Fibroblast of skin of abdomen (primary cell): ENCODE data around the gene SPAG7.
"Not testable (repeated sequence)": the region's sequence is repeated elsewhere in the genome, so short reads cannot be mapped to it uniquely, and the experiment has no call there.

Experiments used
- DNase-seq: peaks from one replicate; pipeline ENCODE4 v3.0.0-alpha.2; 2013

SPAG7 gene

DNA sequence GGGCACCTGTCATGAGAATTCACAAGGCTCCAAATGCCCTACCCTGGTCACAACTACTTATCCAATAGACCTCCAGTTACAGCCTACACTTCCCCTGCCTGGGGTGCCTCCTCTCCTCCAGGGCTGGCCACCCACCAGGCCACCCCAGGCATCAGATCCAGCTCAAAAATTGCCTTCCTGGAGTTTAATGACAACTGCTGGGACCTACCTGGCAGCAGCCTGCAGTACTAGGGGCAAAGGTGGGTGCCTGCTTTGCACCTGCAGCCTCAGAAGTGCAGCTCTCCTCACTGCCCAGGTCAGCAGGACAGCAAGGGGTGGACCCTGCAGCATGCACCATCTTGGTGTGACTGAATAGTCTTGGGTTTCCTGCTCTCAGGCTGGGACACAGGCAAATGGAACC is 32.0 kb downstream of the SPAG7 start:
- no peak for DNase-seq

DNA sequence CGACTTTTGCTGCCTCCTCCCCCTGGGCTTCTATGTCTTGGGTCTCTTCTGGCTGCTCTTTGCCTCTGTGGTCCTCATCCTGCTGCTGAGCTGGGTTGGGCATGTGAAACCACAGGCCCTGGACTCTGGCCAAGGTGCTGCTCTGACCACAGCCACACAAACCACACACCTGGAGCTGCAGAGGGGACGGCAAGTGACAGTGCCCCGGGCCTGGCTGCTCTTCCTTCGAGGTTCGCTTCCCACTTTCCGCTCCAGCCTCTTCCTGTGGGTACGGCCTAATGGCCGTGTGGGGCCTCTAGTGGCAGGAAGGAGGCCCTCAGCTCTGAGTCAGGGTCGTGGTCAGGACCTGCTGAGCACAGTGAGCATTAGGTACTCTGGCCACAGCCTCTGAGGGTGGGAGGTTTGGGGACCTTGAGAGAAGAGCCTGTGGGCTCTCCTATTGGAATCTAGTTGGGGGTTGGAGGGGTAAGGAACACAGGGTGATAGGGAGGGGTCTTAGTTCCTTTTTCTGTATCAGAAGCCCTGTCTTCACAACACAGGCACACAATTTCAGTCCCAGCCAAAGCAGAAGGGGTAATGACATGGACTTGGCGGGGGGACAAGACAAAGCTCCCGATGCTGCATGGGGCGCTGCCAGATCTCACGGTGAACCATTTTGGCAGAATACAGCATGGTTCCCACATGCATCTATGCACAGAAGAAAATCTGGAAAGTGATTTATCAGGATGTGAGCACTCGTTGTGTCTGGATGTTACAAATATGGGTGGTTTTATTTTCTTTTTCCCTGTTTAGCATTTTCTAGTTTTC is 33.2 kb downstream of the SPAG7 start:
- peak; percentile 40 for DNase-seq

DNA sequence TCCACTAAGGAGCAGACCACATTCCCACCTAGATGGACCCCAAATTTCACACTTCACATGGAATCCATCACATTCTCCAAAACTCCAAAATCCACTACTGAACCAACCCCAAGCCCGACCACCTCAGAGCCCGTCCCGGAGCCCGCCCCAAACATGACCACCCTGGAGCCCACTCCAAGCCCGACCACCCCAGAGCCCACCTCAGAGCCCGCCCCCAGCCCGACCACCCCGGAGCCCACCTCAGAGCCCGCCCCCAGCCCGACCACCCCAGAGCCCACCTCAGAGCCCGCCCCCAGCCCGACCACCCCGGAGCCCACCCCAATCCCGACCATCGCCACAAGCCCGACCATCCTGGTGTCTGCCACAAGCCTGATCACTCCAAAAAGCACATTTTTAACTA is 34.0 kb downstream of the SPAG7 start:
- no peak for DNase-seq

DNA sequence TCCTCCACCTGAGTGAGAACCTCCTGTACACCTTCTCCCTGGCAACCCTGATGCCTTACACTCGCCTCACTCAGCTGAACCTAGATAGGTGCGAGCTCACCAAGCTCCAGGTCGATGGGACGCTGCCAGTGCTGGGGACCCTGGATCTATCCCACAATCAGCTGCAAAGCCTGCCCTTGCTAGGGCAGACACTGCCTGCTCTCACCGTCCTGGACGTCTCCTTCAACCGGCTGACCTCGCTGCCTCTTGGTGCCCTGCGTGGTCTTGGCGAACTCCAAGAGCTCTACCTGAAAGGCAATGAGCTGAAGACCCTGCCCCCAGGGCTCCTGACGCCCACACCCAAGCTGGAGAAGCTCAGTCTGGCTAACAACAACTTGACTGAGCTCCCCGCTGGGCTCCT is 34.9 kb downstream of the SPAG7 start:
- DNase-seq: no peak

DNA sequence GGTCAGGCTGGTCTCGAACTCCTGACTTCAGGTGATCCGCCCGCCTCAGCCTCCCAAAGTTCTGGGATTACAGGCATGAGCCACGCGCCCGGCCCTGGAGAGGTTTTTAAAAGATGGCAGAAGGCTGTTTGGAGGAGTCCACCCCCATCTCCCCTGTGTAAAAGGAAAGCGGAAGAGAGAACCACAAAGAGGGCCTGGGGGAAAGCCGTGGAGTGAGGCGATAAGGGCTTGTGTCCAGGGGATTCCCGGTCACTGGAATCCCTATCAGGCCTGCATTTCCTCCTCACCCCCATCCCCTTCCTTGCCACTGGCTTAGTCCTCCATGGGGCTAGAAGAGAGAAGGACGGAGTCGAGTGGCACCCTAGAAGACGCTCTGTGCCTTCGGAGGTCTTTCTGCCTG is 35.7 kb downstream of the SPAG7 start, which contains the start of gene GP1BA:
Gene GP1BA (plus strand): TSS at position 315 of the 400 bp plus-strand sequence. CDS start 328 bp downstream, outside the sequence.
- DNase-seq: no peak

DNA sequence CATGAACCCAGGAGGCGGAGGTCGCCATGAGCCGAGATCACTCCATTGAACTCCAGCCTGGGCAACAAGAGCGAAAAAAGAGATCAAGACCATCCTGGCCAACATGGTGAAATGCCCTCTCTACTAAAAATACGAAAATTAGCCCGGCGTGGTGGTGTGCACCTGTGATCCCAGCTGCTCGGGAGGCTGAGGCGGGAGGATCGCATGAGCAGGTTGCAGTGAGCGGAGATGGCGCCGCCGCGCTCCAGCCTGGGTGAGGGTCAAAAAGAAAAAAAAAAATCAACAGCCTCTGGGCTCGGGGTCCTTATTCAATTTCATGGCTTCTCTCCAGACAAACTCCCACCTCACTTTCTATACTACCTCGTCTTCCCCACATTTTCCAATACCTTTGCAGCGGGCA is 38.7 kb downstream of the SPAG7 start:
- no peak for DNase-seq

DNA sequence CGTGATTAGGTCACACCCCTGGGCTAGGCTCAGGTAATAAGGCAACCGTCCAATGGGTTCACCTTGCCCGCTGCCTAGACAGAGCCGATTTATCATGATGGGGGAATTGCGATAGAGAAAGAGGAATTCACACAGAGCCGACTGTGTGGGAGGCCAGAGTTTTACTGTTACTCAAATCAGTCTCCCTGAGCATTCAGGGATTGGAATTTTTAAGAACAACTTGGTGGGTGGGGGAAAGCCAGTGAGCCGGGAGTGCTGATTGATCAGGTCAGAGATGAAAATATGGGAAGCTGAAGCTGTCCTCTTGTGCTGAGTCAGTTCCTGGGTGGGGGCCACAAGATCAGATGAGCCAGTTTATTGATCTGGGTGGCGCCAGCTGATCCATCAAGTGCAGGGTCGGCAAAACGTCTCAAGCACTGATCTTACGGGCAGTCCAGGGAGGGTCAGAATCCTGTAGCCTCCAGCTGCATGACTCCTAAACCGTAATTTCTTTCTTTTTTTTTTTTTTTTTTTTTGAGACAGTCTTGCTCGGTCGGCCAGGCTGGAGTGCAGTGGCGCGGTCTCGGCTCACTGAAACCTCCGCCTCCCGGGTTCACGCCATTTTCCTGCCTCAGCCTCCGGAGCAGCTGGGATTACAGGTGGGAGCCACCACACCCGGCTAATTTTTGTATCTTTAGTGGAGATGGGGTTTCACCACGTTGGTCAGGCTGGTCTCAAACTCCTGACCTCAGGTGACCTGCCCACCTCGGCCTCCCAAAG is 40.9 kb downstream of the SPAG7 start:
- DNase-seq: not testable (repeated sequence)

DNA sequence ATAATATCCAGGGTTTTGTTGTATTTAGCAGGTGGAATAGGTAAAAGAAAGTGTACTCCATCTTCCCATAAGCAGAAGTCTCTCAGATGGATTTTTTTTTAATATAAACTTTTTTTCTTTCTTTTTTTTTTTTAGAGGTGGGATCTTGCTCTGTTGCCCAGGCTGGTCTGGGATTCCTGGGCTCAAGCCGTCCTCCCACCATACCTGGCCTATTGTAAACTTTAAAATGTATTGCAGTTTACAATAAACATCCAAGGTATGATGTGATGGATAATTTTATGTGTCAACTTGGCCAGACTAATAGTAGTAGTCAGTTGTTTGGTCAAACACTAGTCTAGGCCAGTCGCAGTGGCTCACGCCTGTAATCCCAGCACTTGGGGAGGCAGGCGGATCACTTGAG is 46.3 kb downstream of the SPAG7 start:
- DNase-seq: no peak

DNA sequence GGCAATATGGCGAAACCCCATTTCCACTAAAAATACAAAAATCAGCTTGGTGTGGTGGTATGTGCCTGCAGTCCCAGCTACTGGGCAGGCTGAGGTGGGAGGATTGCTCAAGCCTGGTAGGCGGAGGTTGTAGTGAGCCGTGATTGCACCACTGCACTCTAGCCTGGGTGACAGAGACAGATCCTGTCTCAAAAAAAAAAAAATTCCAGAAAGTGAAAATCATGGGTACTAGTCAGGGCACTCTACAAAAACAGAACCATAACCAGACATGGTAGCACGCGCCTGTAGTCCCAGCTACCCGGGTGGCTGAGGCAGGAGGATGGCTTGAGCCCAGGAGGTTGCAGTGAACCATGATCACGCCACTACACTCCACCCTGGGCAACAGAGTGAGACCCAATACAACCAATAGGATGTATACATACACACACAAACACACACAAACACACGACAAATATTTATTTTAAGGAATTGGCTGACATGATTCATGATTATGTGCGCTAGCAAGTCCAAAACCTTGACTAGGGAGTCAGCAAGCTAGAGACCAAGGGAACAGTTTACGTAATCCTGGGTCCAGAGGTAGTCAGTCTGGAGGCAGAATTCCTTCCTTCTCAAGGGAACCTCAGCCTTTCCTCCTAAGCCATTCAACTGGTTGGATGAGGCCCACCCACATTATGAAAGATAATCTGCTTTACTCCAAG is 47.1 kb downstream of the SPAG7 start:
- DNase-seq: no peak

DNA sequence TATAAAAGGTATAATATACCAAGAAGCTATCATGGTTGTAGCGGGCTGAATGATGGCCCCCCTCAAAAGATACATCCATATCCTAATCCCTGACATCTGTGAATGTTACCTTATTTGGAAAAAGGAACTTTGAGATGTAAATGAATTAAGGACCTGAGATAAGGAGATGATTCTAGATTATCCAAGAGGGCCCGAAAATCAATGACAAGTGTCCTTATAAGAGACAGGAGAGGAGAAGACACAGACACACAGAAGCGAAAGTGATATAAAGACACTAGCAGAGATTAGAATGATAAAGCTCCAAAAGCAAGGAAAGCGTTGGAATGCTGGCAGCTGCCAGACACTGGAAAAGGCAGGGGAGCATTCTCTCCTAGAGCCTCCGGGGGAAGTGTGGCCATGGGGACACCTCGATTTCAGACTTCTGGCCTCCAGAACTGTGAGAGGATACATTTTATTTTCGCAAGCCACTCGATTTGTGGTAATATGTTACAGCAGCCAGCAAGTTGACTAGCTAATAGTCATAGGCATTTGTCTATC is 48.0 kb downstream of the SPAG7 start:
- DNase-seq: no peak

DNA sequence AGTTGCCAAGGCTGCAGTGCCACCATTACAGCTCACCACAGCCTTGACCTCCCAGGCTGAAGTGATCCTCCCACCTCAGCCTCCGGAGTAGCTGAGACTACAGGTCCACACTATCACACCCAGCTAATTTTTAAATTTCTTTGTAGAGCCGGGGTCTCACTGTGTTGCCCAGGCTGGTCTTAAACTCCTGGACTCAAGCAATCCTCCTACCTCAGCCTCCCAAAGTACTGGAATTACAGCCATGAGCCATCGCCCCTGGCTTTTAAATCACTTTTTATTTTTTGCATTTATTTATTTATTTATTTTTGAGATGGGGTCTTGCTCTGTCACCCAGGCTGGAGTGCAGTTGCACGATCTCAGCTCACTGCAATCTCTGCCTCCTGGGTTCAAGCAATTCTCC is 53.1 kb downstream of the SPAG7 start:
- not testable (repeated sequence) for DNase-seq

DNA sequence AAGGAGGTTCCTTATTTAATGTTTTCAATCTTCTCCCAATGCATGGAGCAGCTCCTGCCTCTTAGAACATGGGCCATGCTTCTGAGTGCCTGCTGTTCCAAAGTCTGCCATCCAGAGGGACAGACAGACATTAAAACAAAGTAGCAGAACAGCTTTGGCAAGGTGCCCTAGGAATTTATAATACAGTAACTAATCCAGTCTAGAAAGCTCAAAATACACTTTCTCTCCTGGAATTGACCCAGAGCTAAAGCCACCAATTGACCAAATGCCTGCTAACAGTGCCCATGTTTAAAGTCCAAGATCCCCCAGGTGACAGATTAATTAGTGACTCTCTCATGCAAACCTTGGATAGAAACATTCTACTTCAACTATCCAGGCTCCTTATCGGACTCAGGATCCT is 53.6 kb downstream of the SPAG7 start:
- DNase-seq: no peak
